Activated naive CD4-positive, alpha-beta T cell treated with anti-CD3 and anti-CD28 coated beads, Interleukin-2, amount 50 U/mL, for 16 hours (primary cell): ENCODE measurements around the gene VWF.

Source experiments
- DNase-seq: peaks from one replicate; pipeline ENCODE4 v3.0.0-alpha.2; 2020

VWF gene

GRCh38 chr12:6076776-6077691, 47.4 kb downstream of the VWF start:
- no peak for DNase-seq

- no peak for DNase-seq
Observed at GRCh38 chr12:6076346-6076745, 48.1 kb downstream of the VWF start.

GRCh38 chr12:6074979-6075585, 49.4 kb downstream of the VWF start:
- peak; percentile 23 for DNase-seq

- no peak for DNase-seq
Observed at GRCh38 chr12:6074427-6074826, 50.0 kb downstream of the VWF start.

- no peak for DNase-seq
Observed at GRCh38 chr12:6073426-6073825, 51.0 kb downstream of the VWF start.

GRCh38 chr12:6072302-6072752, 52.1 kb downstream of the VWF start:
- DNase-seq, result no peak

GRCh38 chr12:6071589-6071988, 52.9 kb downstream of the VWF start:
- DNase-seq, result no peak

- no peak for DNase-seq
Observed at GRCh38 chr12:6070472-6071257, 53.8 kb downstream of the VWF start.

- no peak for DNase-seq
Observed at GRCh38 chr12:6069437-6070093, 54.9 kb downstream of the VWF start.

- DNase-seq, result no peak
Observed at GRCh38 chr12:6068227-6068626, 56.2 kb downstream of the VWF start.

GRCh38 chr12:6067152-6067916, 57.1 kb downstream of the VWF start:
- no peak for DNase-seq

- DNase-seq, result no peak
Observed at GRCh38 chr12:6066651-6067050, 57.8 kb downstream of the VWF start.

- DNase-seq, result no peak
Observed at GRCh38 chr12:6065863-6066199, 58.6 kb downstream of the VWF start.

GRCh38 chr12:6065131-6065862, 59.2 kb downstream of the VWF start:
- DNase-seq, result no peak

- DNase-seq, result peak; percentile 64
Observed at GRCh38 chr12:6062757-6063735, 61.4 kb downstream of the VWF start.

- DNase-seq, result no peak
Observed at GRCh38 chr12:6062395-6062756, 62.1 kb downstream of the VWF start.

GRCh38 chr12:6061660-6062059, 62.8 kb downstream of the VWF start:
- DNase-seq, result no peak

GRCh38 chr12:6059860-6060565, 64.5 kb downstream of the VWF start:
- no peak for DNase-seq

- DNase-seq, result no peak
Observed at GRCh38 chr12:6059221-6059620, 65.2 kb downstream of the VWF start.
